Esophagus squamous epithelium (tissue), 4 donors: ENCODE results near the gene ATP11B.

Experiments
- CTCF ChIP-seq, 6 experiments: fragments of 450-650 bp in 4 of 6; fragments of 200-600 bp in 2 of 6; sonication (generic) in 2 of 6; IDR thresholded peaks; one replicate each; pipeline ENCODE4 v1.5.1; 2016 to 2019; ENCODE audit warnings: antibody characterized with exemption in 6 of 6, mild to moderate bottlenecking in 4 of 6, moderate library complexity in 4 of 6
- POLR2A ChIP-seq, 4 donors: fragments of 450-650 bp; IDR thresholded peaks; one replicate each; pipeline ENCODE4 v1.6.1; 2017; ENCODE audit warnings: antibody characterized with exemption in 4 of 4, mild to moderate bottlenecking in 4 of 4, moderate library complexity in 3 of 4

GRCh38 chr3:182906036-182906435 lies 112.7 kb downstream of the ATP11B start:
- TF ChIP-seq POLR2A (IDR thresholded peaks at IDR 0.05) (no peak), CTCF (IDR thresholded peaks at IDR 0.05) (no peak)
